Muscle layer of duodenum (tissue), 2 donors: ENCODE measurements around the gene CCDC92.

Source experiments
- H3K27ac ChIP-seq: one replicate; pipeline ENCODE4 v1.7.0; 2013; ENCODE audit warnings: mild to moderate bottlenecking, low read length
- H3K27me3 ChIP-seq: one replicate; pipeline ENCODE4 v1.7.0; 2013; ENCODE audit warnings: low read depth, mild to moderate bottlenecking, control low read depth, low read length
- H3K36me3 ChIP-seq, 2 donors: one replicate each; pipeline ENCODE4 v1.7.0; 2013; ENCODE audit warnings: low read length in 2 of 2, control low read depth in 1 of 2, mild to moderate bottlenecking in 1 of 2; ENCODE audit not compliant: insufficient read depth in 2 of 2, control insufficient read depth in 1 of 2
- H3K4me1 ChIP-seq, 2 donors: one replicate each; pipeline ENCODE4 v1.7.0; 2013; ENCODE audit warnings: low read length in 2 of 2, mild to moderate bottlenecking in 2 of 2, control low read depth in 1 of 2, moderate library complexity in 1 of 2; ENCODE audit not compliant: insufficient read depth in 2 of 2, control insufficient read depth in 1 of 2
- H3K4me3 ChIP-seq, 2 donors: one replicate each; pipeline ENCODE4 v1.7.0; 2013; ENCODE audit warnings: low read length in 2 of 2, low read depth in 1 of 2, mild to moderate bottlenecking in 1 of 2
- H3K9me3 ChIP-seq, 2 donors: one replicate each; pipeline ENCODE4 v1.7.0; 2013; ENCODE audit warnings: low read length in 2 of 2, control low read depth in 1 of 2, mild to moderate bottlenecking in 1 of 2; ENCODE audit not compliant: control insufficient read depth in 1 of 2
- donor health status: healthy.

CCDC92 gene, protein sequence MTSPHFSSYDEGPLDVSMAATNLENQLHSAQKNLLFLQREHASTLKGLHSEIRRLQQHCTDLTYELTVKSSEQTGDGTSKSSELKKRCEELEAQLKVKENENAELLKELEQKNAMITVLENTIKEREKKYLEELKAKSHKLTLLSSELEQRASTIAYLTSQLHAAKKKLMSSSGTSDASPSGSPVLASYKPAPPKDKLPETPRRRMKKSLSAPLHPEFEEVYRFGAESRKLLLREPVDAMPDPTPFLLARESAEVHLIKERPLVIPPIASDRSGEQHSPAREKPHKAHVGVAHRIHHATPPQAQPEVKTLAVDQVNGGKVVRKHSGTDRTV

DNA sequence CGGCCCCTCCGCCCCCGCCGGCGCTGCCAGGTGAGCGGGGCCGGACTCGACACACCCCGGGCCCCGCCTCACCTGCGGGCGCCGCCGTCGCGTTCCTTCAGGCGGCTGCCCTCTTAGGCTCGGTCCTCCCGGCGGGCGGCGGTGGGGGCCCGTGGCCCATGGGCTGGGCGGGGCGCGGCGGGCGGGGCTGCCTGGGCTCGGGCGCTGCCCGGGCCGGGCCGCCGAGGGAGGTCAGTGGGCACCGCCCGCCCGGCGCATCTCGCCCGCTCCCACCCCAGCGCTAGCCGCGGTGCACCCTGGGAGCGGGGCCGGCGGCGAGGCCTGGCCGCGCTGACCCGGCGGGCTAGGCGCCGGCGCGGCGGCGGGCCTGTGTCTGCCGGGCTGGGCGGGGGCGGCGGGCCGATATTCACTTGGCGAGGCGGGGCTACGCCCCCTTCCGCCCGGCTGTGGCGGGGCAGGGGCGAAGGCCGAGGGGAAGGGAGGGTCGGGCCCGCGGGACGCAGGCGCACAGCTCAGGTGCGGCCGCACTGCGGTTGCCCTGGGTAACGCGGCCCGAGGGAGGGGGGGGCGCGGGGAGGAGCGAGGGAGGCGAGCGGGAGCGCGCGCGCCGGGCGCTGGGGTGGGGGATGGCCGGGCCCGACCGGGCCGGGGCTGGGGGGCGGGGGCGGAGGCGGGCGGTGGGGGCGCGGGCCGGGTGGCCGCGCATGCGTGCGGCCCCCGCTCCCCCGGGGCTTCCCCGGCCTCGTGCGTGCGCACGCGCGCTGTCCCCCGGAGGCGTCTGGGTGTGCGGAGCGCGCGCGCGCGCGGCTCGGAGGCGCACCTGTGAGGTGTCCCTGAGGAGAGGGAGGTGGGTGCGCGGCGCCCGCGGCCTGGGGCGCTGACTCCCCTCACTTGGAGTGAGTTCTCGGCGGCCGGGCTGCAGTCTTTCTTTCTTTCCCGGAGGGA, at the start of gene CCDC92, which contains the start of gene ZNF664:
Gene CCDC92 (minus strand): TSS at position 375 of the 945 bp plus-strand sequence. CDS start 28,526 bp downstream, outside the sequence.
Gene ZNF664 (plus strand): TSS at position 759 of the 945 bp plus-strand sequence. CDS start 38,930 bp downstream, outside the sequence.
- H3K36me3 ChIP-seq = no peaks in the 10 kb centered on the region
- H3K27me3 ChIP-seq = no peaks in the 10 kb centered on the region
- H3K9me3 ChIP-seq = no peaks in the 10 kb centered on the region
- peak within 1 kb of the TSS; percentile 85 to 93 for H3K4me3 ChIP-seq
- peaks cover 0 to 23% of the 10 kb centered on the region in 2 donors for H3K4me1 ChIP-seq
- H3K27ac ChIP-seq = peak within 1 kb of the TSS; percentile 77

DNA sequence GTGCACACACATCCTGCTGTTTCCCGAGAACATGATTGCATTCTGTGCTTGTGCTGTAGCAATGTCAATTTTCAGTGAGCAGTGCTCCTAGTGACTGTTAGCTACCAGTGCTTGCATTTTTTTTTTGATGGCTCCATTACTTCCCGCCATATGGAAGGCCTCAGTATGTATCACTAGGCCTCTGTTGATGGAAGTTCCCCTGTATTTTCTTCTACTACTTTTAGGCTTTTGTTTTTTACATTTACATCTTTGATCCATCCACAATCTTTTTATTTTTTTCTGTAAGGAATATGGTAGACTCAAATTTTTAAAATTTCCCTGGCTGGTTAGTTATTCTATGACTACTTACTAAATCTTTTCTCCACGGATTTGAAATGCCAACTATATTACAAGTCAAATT, 49.5 kb upstream of the CCDC92 start:
- H3K27ac ChIP-seq = no peak overlapping the region
- H3K27me3 ChIP-seq = no peaks in the 10 kb centered on the region
- no peak overlapping the region for H3K4me3 ChIP-seq
- no peaks in the 10 kb centered on the region for H3K36me3 ChIP-seq
- no peaks in the 10 kb centered on the region for H3K4me1 ChIP-seq
- H3K9me3 ChIP-seq = no peaks in the 10 kb centered on the region

DNA sequence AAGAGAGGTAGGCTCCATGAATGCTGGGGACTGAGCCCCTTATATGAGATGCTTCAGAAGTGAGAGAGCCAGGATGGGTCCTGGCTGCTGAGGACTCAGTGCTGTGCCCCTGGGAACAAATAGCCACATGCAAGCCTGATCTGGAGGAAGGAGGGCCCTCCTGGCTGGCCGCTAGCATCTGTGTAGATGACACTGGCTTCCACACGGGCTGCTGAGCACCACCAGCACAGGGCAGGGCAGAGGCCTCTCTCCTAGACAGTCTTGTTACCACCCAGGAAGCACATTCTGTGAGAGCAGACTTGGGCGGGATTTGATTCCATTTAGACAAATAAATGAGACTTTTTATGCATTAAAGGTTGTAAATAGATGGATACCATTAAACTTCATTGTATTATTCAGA, 48.4 kb upstream of the CCDC92 start:
- Histone ChIP-seq H3K27me3 (no peaks in the 10 kb centered on the region), H3K4me1 (no peaks in the 10 kb centered on the region), H3K9me3 (no peaks in the 10 kb centered on the region), H3K4me3 (no peak overlapping the region), H3K27ac (no peak overlapping the region), H3K36me3 (no peaks in the 10 kb centered on the region)

DNA sequence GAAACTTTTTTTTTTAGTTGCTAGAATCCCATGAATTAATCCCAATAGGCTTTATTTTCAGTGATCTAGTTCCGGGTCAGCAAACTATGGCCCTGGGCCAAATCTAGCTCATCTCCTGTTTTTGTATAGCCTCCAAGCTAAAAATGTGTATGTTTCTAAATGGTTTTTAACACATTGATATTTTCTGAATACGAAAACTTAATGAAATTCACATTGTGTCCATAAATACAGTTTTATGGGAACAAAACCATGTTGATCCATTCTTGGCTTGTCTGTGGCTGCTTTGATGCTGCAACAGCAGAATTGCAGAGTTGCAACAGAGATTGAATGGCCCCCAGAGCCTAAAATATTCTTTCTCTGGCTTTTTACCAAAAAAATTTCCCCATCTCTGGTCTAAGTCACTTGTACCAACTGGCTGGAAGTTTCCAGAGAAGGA, 47.9 kb upstream of the CCDC92 start:
- H3K4me1 ChIP-seq = no peaks in the 10 kb centered on the region
- H3K36me3 ChIP-seq = no peaks in the 10 kb centered on the region
- no peak overlapping the region for H3K4me3 ChIP-seq
- no peaks in the 10 kb centered on the region for H3K9me3 ChIP-seq
- no peaks in the 10 kb centered on the region for H3K27me3 ChIP-seq
- H3K27ac ChIP-seq = no peak overlapping the region

DNA sequence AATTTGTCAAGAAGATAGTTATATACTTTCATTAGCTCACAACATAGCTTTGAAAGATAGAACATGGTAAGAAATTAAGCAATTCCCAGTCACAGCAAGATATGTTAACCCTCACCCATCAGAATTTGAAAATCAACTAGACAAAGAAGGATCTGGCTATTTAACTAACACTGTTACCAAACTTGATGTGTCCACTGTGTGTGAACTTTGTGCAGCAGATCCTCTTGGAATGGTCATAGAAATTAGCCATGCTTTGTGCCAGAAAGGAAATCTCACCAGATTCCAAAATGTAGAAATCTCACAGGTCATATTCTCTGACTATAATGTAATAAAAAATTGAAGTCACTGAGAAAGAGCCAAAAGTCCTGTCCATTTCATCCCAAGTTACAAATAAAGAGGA, 46.5 kb upstream of the CCDC92 start:
- Histone ChIP-seq H3K36me3 (no peaks in the 10 kb centered on the region), H3K27ac (no peak overlapping the region), H3K27me3 (no peaks in the 10 kb centered on the region), H3K4me3 (no peak overlapping the region), H3K4me1 (no peaks in the 10 kb centered on the region), H3K9me3 (no peaks in the 10 kb centered on the region)

DNA sequence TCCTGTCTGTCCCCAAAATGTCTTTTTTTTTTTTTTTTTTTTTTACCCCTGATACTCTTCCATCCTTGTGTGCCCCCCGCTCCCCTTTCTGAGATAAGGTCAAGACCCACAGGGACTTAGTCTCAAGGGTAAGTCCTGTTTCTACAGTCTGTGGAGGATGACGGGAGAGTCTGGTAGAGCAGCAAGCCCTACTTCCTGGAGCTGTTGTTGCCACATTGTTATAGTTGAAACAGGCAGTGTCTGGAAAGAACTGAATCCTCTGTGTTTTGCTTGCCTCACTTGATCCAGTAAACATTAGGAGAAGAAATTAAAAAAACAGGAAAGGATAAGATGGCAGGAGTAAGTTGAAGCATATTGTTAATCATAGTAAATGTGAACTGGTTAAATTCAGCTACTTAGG, 45.9 kb upstream of the CCDC92 start:
- H3K9me3 ChIP-seq = no peaks in the 10 kb centered on the region
- H3K36me3 ChIP-seq = peaks cover 0 to 2% of the 10 kb centered on the region in 2 donors
- no peak overlapping the region for H3K27ac ChIP-seq
- no peaks in the 10 kb centered on the region for H3K4me1 ChIP-seq
- H3K27me3 ChIP-seq = no peaks in the 10 kb centered on the region
- H3K4me3 ChIP-seq = no peak overlapping the region

DNA sequence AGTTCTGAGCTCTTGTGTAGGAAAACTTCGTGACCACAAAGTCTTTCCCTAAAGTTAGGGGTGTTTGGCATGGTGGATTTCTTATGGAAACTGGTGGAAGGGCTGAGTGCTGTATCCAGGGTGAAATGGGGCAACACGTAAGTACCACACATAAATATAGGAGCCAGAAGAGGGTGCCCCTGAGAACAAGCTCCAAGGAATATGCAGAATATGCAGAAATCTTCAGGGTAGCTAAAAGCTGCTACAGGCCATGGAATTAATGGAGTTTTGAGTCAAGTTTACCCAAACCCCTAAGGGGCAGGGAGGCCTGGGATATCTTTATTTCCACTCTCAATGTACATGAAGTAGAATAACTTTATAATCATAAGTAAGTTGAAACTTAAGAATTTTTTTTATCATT, 44.4 kb upstream of the CCDC92 start:
- Histone ChIP-seq H3K9me3 (no peaks in the 10 kb centered on the region), H3K4me1 (no peaks in the 10 kb centered on the region), H3K4me3 (no peak overlapping the region), H3K36me3 (peaks cover 9 to 17% of the 10 kb centered on the region in 2 donors), H3K27me3 (no peaks in the 10 kb centered on the region), H3K27ac (no peak overlapping the region)

DNA sequence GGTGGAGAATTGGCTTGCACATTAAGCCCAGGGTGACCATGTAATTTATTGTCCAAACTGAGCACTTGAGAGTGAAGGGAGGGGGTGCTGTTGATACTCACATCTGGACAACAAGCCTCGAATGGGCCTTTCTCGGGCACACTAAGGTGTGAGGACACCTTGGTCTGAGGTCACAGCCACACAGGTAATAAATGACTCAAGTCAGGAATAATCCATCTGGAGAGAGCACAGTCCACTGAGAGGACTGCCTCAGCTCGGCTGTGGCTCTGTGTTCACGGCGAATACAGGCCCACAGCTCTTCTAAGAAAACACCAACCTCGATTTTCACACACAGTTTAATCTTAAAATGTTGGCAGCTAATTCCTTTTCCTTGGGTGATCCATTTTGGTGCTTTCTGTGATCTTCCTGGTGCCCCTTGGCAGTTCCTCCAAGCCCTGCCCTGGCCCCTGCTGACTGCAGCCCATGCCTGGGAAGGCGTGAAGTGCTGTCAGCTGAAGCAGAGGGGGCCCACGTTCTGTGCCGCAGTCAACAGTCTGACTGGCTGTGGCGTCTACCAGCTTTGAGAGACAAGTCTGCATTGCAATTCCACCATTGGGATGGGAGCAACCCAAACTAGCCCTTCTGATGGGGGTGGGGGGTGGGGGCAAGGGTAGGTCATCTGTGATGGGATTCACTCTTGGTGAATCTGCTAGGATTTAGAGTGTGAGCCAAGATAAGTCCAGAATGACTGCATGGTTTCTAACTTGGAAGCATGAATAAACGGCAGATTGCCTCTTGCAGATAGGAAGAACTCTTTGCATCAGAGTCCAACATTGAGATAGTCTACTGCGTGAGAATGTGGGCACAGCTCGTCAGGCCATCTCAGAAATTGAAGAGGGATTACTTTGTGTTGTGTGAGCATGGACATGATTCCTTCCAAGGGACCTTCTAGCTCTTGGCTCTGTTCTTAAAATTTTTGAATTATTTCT, 43.1 kb upstream of the CCDC92 start:
- Histone ChIP-seq H3K4me3 (no peak overlapping the region), H3K27me3 (no peaks in the 10 kb centered on the region), H3K36me3 (peaks cover 17 to 28% of the 10 kb centered on the region in 2 donors), H3K4me1 (no peaks in the 10 kb centered on the region), H3K9me3 (no peaks in the 10 kb centered on the region), H3K27ac (no peak overlapping the region)

DNA sequence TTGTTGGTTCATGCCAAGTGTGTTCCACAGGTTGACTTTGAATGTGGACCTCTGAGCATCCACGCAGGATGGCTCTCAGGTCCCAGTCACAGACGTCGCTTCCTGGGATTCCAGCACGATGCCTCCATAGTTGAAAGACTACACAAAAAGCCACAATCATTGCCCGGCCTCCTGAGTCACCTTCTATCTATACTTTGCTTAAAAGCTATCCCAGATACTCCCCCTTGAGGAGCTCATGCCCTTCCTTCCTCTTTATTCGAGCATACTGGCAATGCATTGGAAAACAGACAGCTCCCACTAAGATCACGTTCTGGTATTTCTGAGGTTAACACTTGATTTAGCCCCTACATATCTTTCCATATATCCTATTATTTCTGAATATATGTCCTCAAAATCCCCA, 40.4 kb upstream of the CCDC92 start:
- H3K4me1 ChIP-seq = no peaks in the 10 kb centered on the region
- no peaks in the 10 kb centered on the region for H3K9me3 ChIP-seq
- H3K4me3 ChIP-seq = no peak overlapping the region
- H3K27me3 ChIP-seq = no peaks in the 10 kb centered on the region
- no peak overlapping the region for H3K27ac ChIP-seq
- H3K36me3 ChIP-seq = peaks cover 17 to 35% of the 10 kb centered on the region in 2 donors

DNA sequence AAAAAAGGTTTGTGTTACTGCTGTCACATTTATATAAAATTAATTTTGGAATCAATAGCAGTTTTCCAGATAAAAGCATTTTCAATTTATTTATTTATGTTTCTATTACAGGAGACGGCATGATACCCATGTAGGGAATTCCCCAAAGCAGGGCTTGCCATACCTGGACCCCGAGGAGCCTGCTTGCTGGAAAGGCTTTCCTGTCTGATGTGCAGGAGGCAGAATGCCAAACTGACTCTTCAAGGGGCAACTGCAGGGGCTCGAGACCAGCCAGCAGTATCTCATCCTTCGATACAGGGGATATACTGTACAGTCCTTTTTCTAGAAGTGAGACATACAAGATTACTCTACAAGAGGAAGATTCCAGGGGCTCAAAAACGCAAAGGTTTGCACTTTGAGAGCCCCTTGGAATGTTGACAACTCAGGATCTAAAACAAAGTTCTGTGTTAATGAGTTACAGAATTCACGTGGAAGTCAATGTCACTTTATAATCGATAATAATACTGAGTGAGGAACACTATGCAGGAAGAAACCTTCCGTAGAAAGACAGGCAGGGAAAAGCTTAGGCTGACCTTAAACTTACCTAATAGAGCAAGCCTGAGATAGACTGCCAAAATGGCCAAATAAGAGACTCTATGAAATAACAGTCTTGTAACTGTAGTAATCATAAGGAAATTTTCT, 38.9 kb upstream of the CCDC92 start:
- Histone ChIP-seq H3K9me3 (no peaks in the 10 kb centered on the region), H3K36me3 (peaks cover 17 to 39% of the 10 kb centered on the region in 2 donors), H3K27ac (no peak overlapping the region), H3K4me3 (no peak overlapping the region), H3K27me3 (no peaks in the 10 kb centered on the region), H3K4me1 (no peaks in the 10 kb centered on the region)
